Activated CD8-positive, alpha-beta memory T cell treated with anti-CD3 and anti-CD28 coated beads for 36 hours (primary cell): ENCODE data around the gene UTP15. TPM values are rescaled to one million over a fixed set of nuclear protein-coding genes. Genes with fewer than 3 reads are reported as not detected.

ENCODE experiments used
- CTCF ChIA-PET: fragments of 350-600 bp; sonication (Branson Sonifier 250); formaldehyde crosslinking; loops from one replicate; lab custom pipeline; 2021; ENCODE audit warnings: antibody characterized with exemption; lab: Charles Lee
- POLR2A ChIA-PET: fragments of 350-600 bp; sonication (Branson Sonifier 250); formaldehyde crosslinking; loops from one replicate; lab custom pipeline; 2021; ENCODE audit warnings: antibody characterized with exemption; lab: Charles Lee
- total RNA-seq, 2 experiments: library from RNA; stranded (reverse); gene quantifications; one replicate each; pipeline ENCODE4 v1.2.3, GENCODE V29; 2021

The UTP15 gene
- total RNA-seq, 2 experiments from 2014 or later: 54.1 to 57.4 TPM

DNA sequence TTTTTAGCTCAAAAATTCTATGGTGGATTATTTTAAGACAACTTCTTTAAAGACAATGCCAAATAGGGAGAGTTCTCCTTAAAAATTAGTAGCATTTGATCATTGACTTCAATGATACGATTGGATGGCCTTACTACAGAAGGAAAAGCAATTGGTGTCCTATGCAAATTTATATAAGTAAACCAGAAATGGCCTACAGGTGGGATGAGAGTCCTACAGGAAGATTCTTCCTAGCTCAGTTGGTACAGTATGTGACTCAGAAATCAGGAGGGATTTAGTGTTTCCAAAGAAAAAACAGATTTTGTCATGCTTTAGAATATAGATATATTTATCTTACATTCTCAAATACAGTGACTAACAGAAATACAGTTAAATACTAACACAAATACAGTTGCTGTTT is 6.6 kb upstream of the UTP15 start:
- ChIA-PET CTCF (no interaction called here), POLR2A (no interaction called here)

GRCh38 chr5:73564018-73564417 is 1.5 kb upstream of the UTP15 start:
- ChIA-PET CTCF (interaction anchor here (0.9 kb wide), 1 partner anchor 27 kb away, joined by 3 read pairs; no protein-coding TSS in a partner anchor), POLR2A (interaction anchor here (0.6 to 0.7 kb wide), 2 partner anchors 792 to 1981 kb away, joined by 4 read pairs; no protein-coding TSS in a partner anchor)

GRCh38 chr5:73564675-73565074 is 868 bp upstream of the UTP15 start:
- POLR2A ChIA-PET: interaction anchor here (0.7 kb wide), 1 partner anchor 1982 kb away, joined by 4 read pairs; no protein-coding TSS in a partner anchor
- CTCF ChIA-PET: interaction anchor here (0.9 kb wide), 1 partner anchor 26 kb away, joined by 3 read pairs; no protein-coding TSS in a partner anchor

- CTCF ChIA-PET: interaction anchor here (1.3 kb wide), 1 partner anchor 10 kb away, joined by 3 read pairs; no protein-coding TSS in a partner anchor
- POLR2A ChIA-PET: interaction anchor here (1.4 kb wide), 1 partner anchor 68 kb away, joined by 4 read pairs; the partner anchor contains the start of gene BTF3
Measured at GRCh38 chr5:73565969-73566547, 515 bp downstream of the UTP15 start.

DNA sequence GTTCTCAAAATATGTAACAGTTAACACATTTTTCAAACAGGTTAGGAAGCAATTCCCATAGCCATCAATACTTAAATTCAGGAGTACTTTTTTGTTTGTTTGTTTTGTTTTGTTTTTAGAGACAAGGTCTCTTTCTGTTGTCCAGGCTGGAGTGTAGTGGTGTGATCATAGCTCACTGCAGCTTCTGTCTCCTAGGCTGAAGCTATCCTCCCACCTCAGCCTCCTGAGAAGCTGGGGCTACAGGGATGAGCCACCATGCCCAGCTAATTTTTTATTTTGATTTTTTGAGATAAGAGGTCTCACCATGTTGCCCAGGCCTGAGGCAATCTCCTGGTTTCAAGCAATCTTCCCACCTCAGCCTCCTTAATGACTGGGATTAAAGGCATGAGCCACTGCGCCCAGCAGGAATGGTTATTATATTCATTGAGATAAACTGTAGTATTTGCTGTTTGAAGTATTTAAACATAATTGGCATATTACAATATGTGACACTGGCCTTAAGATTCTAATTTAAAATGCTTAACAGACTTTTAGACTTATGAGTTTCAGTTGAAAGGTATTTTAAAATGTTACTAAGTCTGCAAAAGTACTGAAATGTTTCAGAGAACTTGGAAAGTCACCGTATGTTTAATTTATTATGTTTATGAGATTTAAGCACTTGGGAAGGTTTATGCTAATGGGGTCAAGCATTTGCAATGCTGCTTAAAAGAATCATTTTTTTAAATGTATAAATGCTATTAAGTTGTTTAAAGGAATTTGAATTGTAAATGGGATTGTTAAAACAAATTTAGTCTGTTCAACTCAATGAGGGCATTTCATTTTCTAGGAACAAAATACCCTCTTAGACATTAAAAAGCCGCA is 17.0 kb downstream of the UTP15 start:
- ChIA-PET POLR2A (no interaction called here), CTCF (interaction anchor here (1.8 kb wide), 1 partner anchor 9 kb away, joined by 7 read pairs; no protein-coding TSS in a partner anchor)

DNA sequence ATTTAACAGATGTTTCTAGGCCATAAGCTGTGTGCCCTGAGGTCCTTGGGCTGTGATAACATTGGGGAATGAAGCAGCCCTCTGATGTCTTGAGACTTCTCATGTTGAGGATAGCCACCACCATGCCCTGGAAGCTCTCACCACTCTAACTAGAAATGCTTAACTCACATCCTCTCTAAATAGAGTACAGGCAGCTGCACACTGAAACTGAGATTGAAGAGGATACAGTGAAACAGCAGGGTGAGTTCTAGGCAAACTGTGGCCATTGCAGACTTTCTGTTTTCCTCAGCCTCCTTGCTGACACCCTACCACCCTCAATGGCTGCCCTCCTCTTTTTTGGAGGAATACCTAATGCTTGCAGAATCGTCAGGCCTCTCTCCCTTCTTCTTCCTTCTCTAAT is 22.4 kb downstream of the UTP15 start:
- ChIA-PET CTCF (interaction anchor here (2.0 kb wide), 1 partner anchor 205 kb away, joined by 5 read pairs; no protein-coding TSS in a partner anchor), POLR2A (no interaction called here)

DNA sequence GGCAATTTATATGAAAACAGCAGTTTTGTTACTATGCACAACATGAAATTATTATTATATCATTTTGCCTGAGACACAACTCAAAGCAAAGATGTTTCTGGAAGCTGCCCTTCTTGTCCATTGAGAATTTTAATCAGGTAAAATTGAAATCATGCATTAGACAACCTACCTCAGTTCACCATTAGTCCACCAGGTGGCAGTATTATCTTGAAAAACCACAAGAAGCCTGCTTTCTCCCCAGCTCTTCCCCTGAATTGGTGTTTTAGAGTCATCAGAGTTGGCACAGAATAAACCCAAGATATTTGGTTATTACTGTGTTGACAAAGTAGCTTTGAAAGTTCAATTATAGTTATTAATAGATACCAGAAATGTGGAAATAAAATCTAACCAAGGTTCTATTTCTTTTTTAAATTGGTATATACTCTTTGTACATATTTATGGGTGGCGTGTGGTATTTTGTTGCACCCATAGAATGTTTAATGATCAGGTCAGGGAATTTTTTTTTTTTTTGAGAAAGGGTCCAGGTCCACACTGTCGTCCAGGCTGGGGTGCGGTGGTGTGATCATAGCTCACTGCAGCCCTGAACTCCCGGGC is 25.7 kb downstream of the UTP15 start:
- CTCF ChIA-PET: interaction anchor here (0.6 to 3.8 kb wide), 7 partner anchors 10 to 204 kb away, joined by 3 to 28 read pairs (median 7); no protein-coding TSS in a partner anchor

DNA sequence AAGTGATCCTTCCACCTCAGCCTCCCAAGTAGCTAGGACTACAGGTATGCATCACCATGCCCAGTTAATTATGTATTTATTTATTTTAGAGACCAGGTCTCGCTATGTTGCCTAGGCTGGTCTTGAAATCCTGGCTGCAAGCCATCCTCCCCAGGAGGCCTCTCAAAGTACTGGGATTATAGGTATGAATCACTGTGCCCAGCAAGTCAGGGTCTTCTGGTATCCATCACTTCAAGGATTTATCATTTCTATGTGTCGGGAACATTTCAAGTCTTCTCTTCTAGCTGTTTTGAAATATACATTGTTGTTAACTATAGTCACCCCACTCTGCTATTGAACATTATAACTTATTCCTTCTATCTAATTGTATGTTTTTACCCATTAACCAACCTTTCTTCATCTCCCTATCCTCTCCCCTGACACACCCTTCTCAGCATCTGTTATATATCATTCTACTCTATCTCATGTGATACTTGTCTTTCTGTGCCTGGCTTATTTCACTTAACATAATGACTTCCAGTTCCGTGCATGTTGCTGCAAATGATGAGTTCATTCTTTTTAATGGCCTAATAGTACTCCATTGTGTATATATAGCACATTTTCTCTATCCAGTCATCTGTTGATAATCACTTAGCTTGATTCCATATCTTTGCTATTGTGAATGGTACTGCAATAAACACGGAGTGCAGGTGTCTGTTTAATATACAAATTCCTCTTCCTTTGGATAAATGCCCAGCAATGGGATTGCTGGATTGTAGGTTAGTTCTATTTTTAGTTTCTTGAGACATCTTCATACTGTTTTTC is 26.4 kb downstream of the UTP15 start:
- POLR2A ChIA-PET: no interaction called here

More for the DNA sequence above, 25.7 kb downstream of the UTP15 start:
- POLR2A ChIA-PET: no interaction called here

GRCh38 chr5:73592551-73592950 is 27.0 kb downstream of the UTP15 start:
- ChIA-PET POLR2A (no interaction called here), CTCF (interaction anchor here (3.8 kb wide), 1 partner anchor 200 kb away, joined by 28 read pairs; no protein-coding TSS in a partner anchor)

More for the DNA sequence above, 26.4 kb downstream of the UTP15 start:
- CTCF ChIA-PET: interaction anchor here (0.6 to 3.8 kb wide), 5 partner anchors 10 to 200 kb away, joined by 3 to 28 read pairs (median 7); no protein-coding TSS in a partner anchor

DNA sequence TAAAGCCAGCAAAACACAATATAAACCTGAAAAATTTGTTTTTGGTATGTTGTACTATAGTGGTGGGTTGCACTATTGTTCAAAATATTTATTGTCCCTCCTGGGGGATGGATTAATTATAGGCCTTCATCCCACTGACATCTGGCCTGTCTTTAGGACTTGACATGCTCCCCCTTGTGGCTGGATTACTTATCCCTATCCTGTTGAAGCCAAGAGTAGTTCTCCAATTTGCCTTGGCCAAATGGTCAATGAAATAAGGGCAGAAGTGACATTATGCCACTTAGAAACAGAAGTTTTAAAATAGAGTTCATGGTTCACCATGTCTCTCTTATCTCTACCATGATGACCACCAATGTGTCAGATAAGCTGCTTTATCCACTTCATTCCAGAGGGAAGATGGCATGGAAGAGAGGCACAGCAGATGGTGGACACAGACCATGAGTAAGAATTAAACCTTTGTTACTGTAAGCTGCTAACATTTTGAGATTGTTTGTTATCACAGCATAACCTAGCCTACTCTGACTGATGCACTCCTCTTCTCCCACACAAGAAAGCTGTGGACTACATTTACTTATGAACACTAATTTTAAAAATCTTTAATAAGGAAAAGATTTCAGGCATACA is 31.3 kb downstream of the UTP15 start:
- POLR2A ChIA-PET: no interaction called here
- CTCF ChIA-PET: interaction anchor here (1.1 kb wide), 1 partner anchor 200 kb away, joined by 3 read pairs; no protein-coding TSS in a partner anchor

DNA sequence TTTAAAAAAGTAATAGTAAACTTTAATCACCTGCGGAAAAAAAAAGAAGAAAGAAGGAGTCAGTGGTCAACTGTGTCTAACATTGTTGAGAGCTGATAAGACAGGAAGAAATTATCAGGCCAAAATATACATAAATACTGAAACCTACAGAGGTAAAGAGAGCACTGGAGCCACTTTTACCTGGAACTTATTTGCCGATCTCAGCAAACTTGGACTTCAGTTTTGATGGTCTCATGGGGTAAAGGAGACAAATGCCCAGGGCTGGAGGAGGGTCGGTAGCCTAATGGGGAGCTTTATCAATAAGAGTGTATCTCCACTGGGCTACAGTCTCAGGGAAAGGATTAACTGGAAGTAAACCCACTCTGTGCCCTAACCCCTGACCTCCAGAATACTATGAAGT is 33.8 kb downstream of the UTP15 start:
- CTCF ChIA-PET: interaction anchor here (0.6 to 0.7 kb wide), 2 partner anchors 25 to 96 kb away, joined by 3 to 4 read pairs; no protein-coding TSS in a partner anchor

GRCh38 chr5:73603998-73604397 is 38.5 kb downstream of the UTP15 start:
- POLR2A ChIA-PET: no interaction called here
- CTCF ChIA-PET: interaction anchor here (0.6 kb wide), 1 partner anchor 20 kb away, joined by 3 read pairs; no protein-coding TSS in a partner anchor

More for the DNA sequence above, 33.8 kb downstream of the UTP15 start:
- POLR2A ChIA-PET: no interaction called here

DNA sequence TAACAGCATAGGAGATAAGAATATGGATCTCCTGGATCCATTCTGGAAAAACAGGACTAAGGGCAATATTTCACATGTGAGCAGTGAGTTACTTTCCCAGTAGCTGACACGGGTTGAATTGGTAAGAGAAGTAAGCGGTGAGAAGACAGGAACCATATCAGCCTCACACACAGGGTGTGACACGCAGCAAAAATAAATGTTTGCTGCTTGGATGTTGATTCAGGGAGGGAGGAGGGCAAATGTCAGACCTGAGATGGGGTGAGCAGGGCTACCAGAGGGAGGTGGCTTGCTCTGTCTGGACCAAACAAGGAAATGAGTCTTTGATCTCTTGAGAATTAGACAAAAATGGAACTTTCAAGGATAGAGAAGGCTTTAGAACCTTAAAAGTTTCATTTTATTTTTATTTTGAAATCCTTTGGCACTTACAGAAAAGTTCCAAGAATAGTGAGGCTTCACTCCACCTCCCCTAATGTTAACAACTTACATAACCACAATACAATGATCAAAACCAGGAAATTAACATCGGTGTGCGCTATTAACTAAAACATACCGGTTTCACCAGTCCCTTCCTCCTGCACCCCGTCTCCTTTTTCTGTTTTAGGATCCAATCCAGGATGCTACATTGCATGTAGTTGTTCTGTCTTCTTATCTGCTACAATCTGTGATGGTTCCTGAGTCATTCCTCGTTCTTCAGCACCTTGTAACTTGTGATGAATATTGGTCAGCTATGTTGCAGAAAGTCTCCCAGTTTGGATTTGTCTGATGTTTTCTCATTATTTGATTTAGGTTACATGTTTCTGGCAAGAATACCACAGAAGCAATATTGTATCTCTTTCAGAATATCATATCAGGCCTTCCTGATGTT is 39.9 kb downstream of the UTP15 start:
- CTCF ChIA-PET: no interaction called here
- POLR2A ChIA-PET: no interaction called here

DNA sequence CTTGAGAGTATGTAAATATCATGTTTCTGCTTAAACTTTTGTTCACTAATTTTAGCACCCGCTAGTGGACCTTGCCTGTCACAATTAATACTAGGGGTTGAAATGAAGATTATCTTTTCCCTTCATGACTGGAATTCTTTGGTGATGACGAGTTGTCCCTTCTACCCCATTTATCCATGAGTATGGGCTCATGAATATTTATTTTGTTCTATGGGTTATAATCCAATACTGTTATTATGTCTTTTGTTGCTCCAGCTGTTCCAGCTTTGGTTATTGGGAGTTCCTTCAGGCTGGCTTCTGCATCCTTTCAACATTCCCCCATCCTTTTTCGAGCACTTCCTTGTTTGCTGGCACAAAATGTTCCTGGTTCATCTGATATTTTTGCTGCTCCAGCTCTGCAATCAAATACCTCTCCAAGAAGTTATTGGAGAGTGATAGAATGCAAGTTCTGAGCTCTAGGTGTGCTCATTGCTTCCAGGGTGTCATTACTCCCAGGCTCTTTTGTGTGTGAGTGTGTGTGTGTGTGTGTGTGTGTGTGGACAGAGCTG is 40.7 kb downstream of the UTP15 start:
- ChIA-PET POLR2A (no interaction called here), CTCF (no interaction called here)

- ChIA-PET CTCF (no interaction called here), POLR2A (no interaction called here)
Measured at GRCh38 chr5:73607228-73607627, 41.7 kb downstream of the UTP15 start.

DNA sequence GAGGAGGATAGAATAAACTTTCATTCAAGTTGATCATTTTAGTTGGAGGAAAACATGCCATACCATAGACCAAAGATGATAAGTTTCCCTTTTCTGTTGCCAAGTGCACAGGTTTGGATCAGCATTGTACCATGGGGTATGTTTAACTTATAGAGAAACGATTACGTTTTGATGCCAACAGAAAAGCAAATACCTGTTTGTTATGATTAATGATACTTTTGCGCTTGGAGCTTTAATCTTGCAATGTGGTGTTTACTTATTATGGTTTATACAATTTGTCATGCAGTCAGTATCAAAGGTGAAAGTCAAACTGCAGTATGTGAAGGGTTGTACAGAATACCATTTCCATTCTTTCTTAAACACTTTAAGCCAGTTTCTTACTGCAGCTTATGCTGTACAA is 47.3 kb downstream of the UTP15 start:
- ChIA-PET POLR2A (no interaction called here), CTCF (no interaction called here)

GRCh38 chr5:73615085-73615484 is 49.5 kb downstream of the UTP15 start:
- ChIA-PET CTCF (no interaction called here), POLR2A (no interaction called here)
